Naive thymus-derived CD8-positive, alpha-beta T cell (primary cell): ENCODE data around the gene CPSF4L. TPM values are rescaled to one million over a fixed set of nuclear protein-coding genes. Genes with fewer than 3 reads are reported as not detected.

Experiments
- ATAC-seq, 2 donors: fragments of 150-1000 bp; cut with Tn5 transposase in 1 of 2; sonication (Bioruptor Pico), chemical (Tn5 transposase) in 1 of 2; 1 replicate in 1 of 2; 2 replicates in 1 of 2; pipeline ENCODE4 v1.10.0; 2021; ENCODE audit warnings: mild to moderate bottlenecking in 2 of 2, moderate library complexity in 2 of 2
- POLR2A ChIA-PET: fragments of 350-600 bp; sonication (Branson Sonifier 250); formaldehyde crosslinking; loops from one replicate; lab custom pipeline; 2021; ENCODE audit warnings: antibody characterized with exemption; lab: Charles Lee
- DNase-seq, 10 donors: peaks; one replicate each; pipeline versions ENCODE4 v3.0.0 to v3.0.0-alpha.2; 2020 to 2022
- H3K27ac Mint-ChIP-seq, 10 donors: one replicate each; pipeline ENCODE4 v1.8.0; 2020 to 2022; ENCODE audit warnings: mild to moderate bottlenecking in 10 of 10, mixed read lengths in 10 of 10, moderate library complexity in 4 of 10, inconsistent platforms in 1 of 10
- H3K27me3 Mint-ChIP-seq, 5 donors: one replicate each; pipeline ENCODE4 v1.8.0; 2021 to 2022; ENCODE audit warnings: mixed read lengths in 5 of 5
- H3K36me3 Mint-ChIP-seq, 3 donors: one replicate each; pipeline ENCODE4 v1.8.0; 2020 to 2022; ENCODE audit warnings: mixed read lengths in 3 of 3, mild to moderate bottlenecking in 2 of 3, inconsistent platforms in 1 of 3
- H3K4me1 Mint-ChIP-seq, 4 donors: one replicate each; pipeline ENCODE4 v1.8.0; 2021 to 2022; ENCODE audit warnings: mixed read lengths in 4 of 4
- H3K4me3 Mint-ChIP-seq, 10 donors: one replicate each; pipeline ENCODE4 v1.8.0; 2020 to 2022; ENCODE audit warnings: mild to moderate bottlenecking in 10 of 10, mixed read lengths in 10 of 10, moderate library complexity in 6 of 10, inconsistent platforms in 1 of 10
- H3K9me3 Mint-ChIP-seq, 9 donors: one replicate each; pipeline ENCODE4 v1.8.0; 2020 to 2022; ENCODE audit warnings: mixed read lengths in 9 of 9, mild to moderate bottlenecking in 3 of 9, inconsistent platforms in 1 of 9, moderate library complexity in 1 of 9
- polyA plus RNA-seq, 3 donors: library from polyadenylated mRNA; unstranded; fragments of 300-500 nt; fragmentation: Illumina TruSeq; gene quantifications; one replicate each; pipeline ENCODE4 v1.2.3, GENCODE V29; 2021
- total RNA-seq, 8 experiments: library from RNA in 2 of 8; stranded (reverse) in 2 of 8; gene quantifications; one replicate each; pipeline ENCODE4 v1.2.3 and lab custom pipeline; 2021 to 2026

Gene CPSF4L
- total and polyA plus RNA-seq, 5 experiments from 2014 or later = not detected

GRCh38 chr17:73203135-73203787 is 58.4 kb downstream of the CPSF4L start:
- DNase-seq (peak in 2 of 10 donors; percentile 36 to 37), ATAC-seq (peak; percentile 56 to 63)
- peaks cover 20 to 55% (median 33%) of the 10 kb centered on the region in 4 donors for H3K4me1 Mint-ChIP-seq
- H3K9me3 Mint-ChIP-seq = no peaks in the 10 kb centered on the region
- POLR2A ChIA-PET = interaction anchor here (1.4 to 2.1 kb wide), 4 partner anchors 10 to 29 kb away, joined by 4 to 17 read pairs (median 9); partner anchors contain the start of gene COG1
- peaks cover 4 to 93% (median 39%) of the 10 kb centered on the region in 3 donors for H3K36me3 Mint-ChIP-seq
- H3K27ac Mint-ChIP-seq = peak overlapping the region; percentile 89 to 96 (median 92)
- H3K4me3 Mint-ChIP-seq = peak overlapping the region; percentile 52 to 81 (median 73)
- no peaks in the 10 kb centered on the region for H3K27me3 Mint-ChIP-seq

GRCh38 chr17:73201215-73202069 is 60.2 kb downstream of the CPSF4L start:
- H3K9me3 Mint-ChIP-seq = peaks cover 0 to 2% (median 0%) of the 10 kb centered on the region in 9 donors
- DNase-seq (no peak), ATAC-seq (no peak)
- H3K4me1 Mint-ChIP-seq = peaks cover 22 to 65% (median 39%) of the 10 kb centered on the region in 4 donors
- H3K4me3 Mint-ChIP-seq = peak overlapping the region in 1 of 10 donors; percentile 22
- no peaks in the 10 kb centered on the region for H3K27me3 Mint-ChIP-seq
- peaks cover 9 to 94% (median 49%) of the 10 kb centered on the region in 3 donors for H3K36me3 Mint-ChIP-seq
- POLR2A ChIA-PET = interaction anchor here (2.1 kb wide), 1 partner anchor 30 kb away, joined by 10 read pairs; a partner anchor contains a TSS
- peak overlapping the region in 9 of 10 donors; percentile 46 to 74 (median 72) for H3K27ac Mint-ChIP-seq

- ATAC-seq = no peak
These were observed 61.2 kb downstream of the CPSF4L start for GRCh38 chr17:73200476-73200875.

GRCh38 chr17:73199751-73200317 is 61.8 kb downstream of the CPSF4L start:
- Mint-ChIP-seq H3K36me3 (peaks cover 9 to 83% (median 46%) of the 10 kb centered on the region in 3 donors), H3K4me3 (no peak overlapping the region), H3K27me3 (no peaks in the 10 kb centered on the region), H3K9me3 (peaks cover 0 to 2% (median 0%) of the 10 kb centered on the region in 9 donors), H3K27ac (peak overlapping the region in 3 of 10 donors; percentile 19 to 20 (median 20)), H3K4me1 (peaks cover 22 to 71% (median 38%) of the 10 kb centered on the region in 4 donors)
- no peak for ATAC-seq
- POLR2A ChIA-PET = interaction anchor here (0.7 kb wide), 1 partner anchor 32 kb away, joined by 4 read pairs; no protein-coding TSS in a partner anchor
- DNase-seq = no peak

More at GRCh38 chr17:73200476-73200875, 61.2 kb downstream of the CPSF4L start:
- peaks cover 0 to 2% (median 0%) of the 10 kb centered on the region in 9 donors for H3K9me3 Mint-ChIP-seq
- DNase-seq = no peak
- no peak overlapping the region for H3K4me3 Mint-ChIP-seq
- H3K27ac Mint-ChIP-seq = peak overlapping the region in 2 of 10 donors; percentile 15 to 72
- H3K4me1 Mint-ChIP-seq = peaks cover 22 to 73% (median 40%) of the 10 kb centered on the region in 4 donors
- peaks cover 9 to 89% (median 47%) of the 10 kb centered on the region in 3 donors for H3K36me3 Mint-ChIP-seq
- POLR2A ChIA-PET = interaction anchor here (0.7 kb wide), 1 partner anchor 31 kb away, joined by 4 read pairs; no protein-coding TSS in a partner anchor
- no peaks in the 10 kb centered on the region for H3K27me3 Mint-ChIP-seq

GRCh38 chr17:73198930-73199260 is 62.8 kb downstream of the CPSF4L start:
- no peak for DNase-seq
- no peak for ATAC-seq
- Mint-ChIP-seq H3K4me3 (no peak overlapping the region), H3K27me3 (no peaks in the 10 kb centered on the region), H3K36me3 (peaks cover 9 to 77% (median 46%) of the 10 kb centered on the region in 3 donors), H3K27ac (peak overlapping the region in 4 of 10 donors; percentile 10 to 85 (median 66)), H3K4me1 (peaks cover 23 to 70% (median 37%) of the 10 kb centered on the region in 4 donors), H3K9me3 (peaks cover 0 to 2% (median 0%) of the 10 kb centered on the region in 9 donors)
- POLR2A ChIA-PET = no interaction called here

Other genes starting within 250 kb of the CPSF4L start
- 10 to 100 TPM; 11.3 to 14.4 TPM for gene SLC39A11, start 169.2 kb downstream of the CPSF4L start, total RNA-seq
- 10 to 100 TPM in 1 of 3 donors, 1 to 10 TPM in 2; 6.2 to 10.3 (median 6.6) TPM for gene SLC39A11, start 169.2 kb downstream of the CPSF4L start, polyA plus RNA-seq
- gene SSTR2, start 96.9 kb downstream of the CPSF4L start, total RNA-seq = not detected
- not detected for gene SSTR2, start 96.9 kb downstream of the CPSF4L start, polyA plus RNA-seq
- gene COG1, start 68.8 kb downstream of the CPSF4L start, total RNA-seq = 10 to 100 TPM; 85.0 to 97.4 TPM
- 10 to 100 TPM; 17.0 to 38.0 (median 30.5) TPM for gene COG1, start 68.8 kb downstream of the CPSF4L start, polyA plus RNA-seq
- gene CDC42EP4, start 50.1 kb upstream of the CPSF4L start, total RNA-seq = under 1 TPM; 0.21 to 0.96 TPM
- gene CDC42EP4, start 50.1 kb upstream of the CPSF4L start, polyA plus RNA-seq = under 1 TPM in 1 of 3 donors, not detected in 2; 0.50 TPM